ENCODE measurements around the gene PTPRCAP.

DNA sequence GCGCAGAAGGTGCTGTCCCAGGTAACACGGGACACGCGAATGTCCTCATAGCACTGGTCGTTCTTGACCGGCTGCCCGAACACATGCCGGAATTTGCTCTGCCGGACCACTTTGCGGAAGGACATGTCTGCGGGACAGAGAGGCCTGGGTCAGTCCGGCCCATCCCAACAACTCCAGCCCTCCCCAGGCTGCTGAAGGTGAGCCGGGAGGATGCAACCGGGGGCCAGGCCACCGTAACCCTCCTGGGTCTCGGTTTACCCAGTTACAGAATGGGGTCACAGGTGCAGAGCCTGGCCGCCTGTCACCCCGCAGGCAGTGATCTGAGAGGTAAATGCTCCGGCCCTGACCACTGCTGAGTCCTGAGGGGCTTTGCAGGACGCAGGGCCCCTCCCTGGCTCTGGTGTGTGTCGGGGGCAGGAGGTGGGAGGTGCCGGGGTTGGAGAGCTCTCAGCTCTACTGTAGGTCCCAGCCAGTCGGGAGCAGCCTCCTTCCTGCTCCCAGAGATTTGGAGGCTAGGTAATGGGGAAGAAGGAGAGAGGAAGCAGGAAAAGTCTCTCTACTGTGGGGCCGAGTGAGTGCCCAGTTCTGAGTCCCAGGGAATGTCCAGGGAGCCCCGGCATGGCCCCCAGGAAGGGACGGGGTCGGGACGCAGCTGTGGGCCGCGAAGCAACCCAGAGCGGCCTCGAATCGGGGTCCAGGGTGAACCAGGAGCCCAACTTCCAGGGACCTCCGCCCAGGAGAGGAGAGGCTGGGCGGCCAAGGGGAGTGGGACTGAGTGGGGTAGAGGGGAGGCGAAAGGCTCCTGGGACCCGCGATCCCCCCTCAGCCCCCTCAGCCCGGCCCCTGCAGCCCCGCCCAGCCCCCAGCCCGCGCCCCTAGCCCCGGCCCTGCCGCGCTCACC lies 5.3 kb upstream of the PTPRCAP start:
- TF ChIP-seq, protein P1, sequence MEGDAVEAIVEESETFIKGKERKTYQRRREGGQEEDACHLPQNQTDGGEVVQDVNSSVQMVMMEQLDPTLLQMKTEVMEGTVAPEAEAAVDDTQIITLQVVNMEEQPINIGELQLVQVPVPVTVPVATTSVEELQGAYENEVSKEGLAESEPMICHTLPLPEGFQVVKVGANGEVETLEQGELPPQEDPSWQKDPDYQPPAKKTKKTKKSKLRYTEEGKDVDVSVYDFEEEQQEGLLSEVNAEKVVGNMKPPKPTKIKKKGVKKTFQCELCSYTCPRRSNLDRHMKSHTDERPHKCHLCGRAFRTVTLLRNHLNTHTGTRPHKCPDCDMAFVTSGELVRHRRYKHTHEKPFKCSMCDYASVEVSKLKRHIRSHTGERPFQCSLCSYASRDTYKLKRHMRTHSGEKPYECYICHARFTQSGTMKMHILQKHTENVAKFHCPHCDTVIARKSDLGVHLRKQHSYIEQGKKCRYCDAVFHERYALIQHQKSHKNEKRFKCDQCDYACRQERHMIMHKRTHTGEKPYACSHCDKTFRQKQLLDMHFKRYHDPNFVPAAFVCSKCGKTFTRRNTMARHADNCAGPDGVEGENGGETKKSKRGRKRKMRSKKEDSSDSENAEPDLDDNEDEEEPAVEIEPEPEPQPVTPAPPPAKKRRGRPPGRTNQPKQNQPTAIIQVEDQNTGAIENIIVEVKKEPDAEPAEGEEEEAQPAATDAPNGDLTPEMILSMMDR (conservative IDR thresholded peaks at IDR 0.05; ENCODE audit: low read length) = no peak
- TF ChIP-seq EZH2phosphoT487 (IDR thresholded peaks at IDR 0.05; ENCODE audit: borderline replicate concordance) = no peak

All from Loucy (cell line).